ENCODE measurements around the gene BSDC1. TPM values are rescaled to one million over a fixed set of nuclear protein-coding genes. Genes with fewer than 3 reads are reported as not detected.
A peak's percentile ranks its signal among the peaks of the same experiment; 100 is the strongest.

The BSDC1 gene
- polyA plus RNA-seq, 1 donor from 2014 or later = 41.0 TPM

DNA sequence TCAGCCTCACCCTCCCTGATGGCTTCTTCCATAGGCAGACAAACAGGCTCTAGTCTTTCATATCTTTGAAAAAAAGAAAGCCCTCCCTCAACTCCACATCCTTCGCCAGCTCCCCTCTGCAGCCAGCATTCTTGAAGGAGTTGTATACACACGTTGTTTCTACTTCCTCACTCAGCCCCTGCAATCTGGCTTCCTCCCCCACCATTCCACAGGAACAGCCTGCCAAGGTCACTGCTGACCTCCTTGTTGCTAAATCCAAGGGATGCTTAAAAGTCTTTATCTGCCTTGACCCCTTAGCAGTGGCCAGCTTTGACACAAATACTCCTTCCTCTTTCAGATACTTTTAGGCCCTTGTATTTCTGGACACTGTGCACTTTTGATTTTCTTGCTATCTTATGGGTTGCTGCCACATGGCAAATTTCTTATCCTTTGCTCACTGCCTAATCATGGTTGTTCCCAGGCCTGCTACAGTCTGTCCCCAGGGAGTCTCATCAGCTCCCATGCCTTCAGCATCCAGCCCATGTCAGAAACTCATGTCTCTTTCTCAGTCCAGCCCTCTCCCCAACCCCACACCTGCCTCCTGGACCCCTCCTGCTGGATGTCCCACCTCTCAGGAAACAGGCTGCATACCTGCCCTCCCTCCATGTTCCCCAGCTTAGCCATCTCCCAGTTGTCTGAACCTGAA is 40.2 kb downstream of the BSDC1 start:
- no peaks in the 10 kb centered on the region for H3K27me3 Mint-ChIP-seq
- peaks cover 4% of the 10 kb centered on the region for H3K36me3 Mint-ChIP-seq
- peak overlapping the region in 2 of 3 donors; percentile 28 to 92 for H3K27ac Mint-ChIP-seq
- H3K4me3 Mint-ChIP-seq = peak overlapping the region; percentile 5 to 74 (median 58)
- H3K4me1 Mint-ChIP-seq = peaks cover 12 to 23% (median 14%) of the 10 kb centered on the region in 3 donors
- no peaks in the 10 kb centered on the region for H3K9me3 Mint-ChIP-seq

DNA sequence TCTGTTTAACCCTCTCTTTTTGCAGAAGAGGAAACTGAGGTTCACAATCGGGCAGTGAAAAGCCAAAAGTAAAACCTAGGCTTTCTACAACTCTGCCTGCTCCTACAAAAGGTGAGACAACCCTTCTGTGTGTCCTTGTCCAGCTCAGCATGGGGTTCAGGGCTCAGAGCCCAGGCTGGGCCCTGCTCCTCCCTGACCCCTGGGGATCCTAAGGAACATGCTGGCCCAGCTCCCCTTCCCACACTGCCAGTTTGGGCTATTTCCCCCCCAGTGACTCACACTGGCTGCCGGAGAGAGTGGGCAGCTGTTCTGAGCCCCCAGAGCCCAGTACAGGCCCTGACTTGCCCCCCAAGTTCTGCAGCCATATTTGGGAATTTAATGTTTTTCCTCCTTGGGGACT is 40.8 kb downstream of the BSDC1 start:
- Mint-ChIP-seq H3K9me3 (no peaks in the 10 kb centered on the region), H3K27me3 (no peaks in the 10 kb centered on the region), H3K27ac (peak overlapping the region in 2 of 3 donors; percentile 72 to 92), H3K36me3 (peaks cover 6% of the 10 kb centered on the region), H3K4me3 (peak overlapping the region in 2 of 4 donors; percentile 57 to 65), H3K4me1 (peaks cover 12 to 24% (median 14%) of the 10 kb centered on the region in 3 donors)

DNA sequence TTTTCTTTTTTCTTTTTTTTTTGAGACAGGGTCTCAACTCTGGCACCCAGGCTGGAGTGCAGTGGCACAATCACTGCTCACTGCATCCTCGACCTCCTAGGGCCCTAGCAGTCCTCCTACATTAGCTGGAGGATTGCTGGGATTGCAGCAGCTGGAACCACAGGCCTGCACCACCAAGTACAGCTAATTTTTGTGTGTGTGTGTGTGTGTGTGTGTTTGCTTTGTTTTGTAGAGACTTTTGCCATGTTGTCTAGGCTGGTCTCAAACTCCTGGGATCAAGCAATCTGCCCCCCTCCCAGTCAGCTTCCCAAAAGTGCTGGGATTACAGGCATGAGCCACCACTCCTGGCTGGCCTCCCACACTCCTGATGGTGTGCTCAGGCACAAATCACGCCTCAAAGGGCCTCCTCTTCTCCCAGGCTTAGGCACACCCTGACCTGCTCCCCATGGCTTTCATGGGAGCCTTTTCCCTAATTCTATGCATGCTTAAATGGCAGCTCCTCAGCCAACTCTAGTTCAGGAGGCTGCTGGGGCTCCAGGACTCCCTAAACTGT is 41.3 kb downstream of the BSDC1 start:
- Mint-ChIP-seq H3K36me3 (peaks cover 6% of the 10 kb centered on the region), H3K4me1 (peaks cover 12 to 24% (median 13%) of the 10 kb centered on the region in 3 donors), H3K9me3 (no peaks in the 10 kb centered on the region), H3K27ac (peak overlapping the region in 2 of 3 donors; percentile 72 to 92), H3K27me3 (no peaks in the 10 kb centered on the region), H3K4me3 (peak overlapping the region; percentile 52 to 85 (median 61))

DNA sequence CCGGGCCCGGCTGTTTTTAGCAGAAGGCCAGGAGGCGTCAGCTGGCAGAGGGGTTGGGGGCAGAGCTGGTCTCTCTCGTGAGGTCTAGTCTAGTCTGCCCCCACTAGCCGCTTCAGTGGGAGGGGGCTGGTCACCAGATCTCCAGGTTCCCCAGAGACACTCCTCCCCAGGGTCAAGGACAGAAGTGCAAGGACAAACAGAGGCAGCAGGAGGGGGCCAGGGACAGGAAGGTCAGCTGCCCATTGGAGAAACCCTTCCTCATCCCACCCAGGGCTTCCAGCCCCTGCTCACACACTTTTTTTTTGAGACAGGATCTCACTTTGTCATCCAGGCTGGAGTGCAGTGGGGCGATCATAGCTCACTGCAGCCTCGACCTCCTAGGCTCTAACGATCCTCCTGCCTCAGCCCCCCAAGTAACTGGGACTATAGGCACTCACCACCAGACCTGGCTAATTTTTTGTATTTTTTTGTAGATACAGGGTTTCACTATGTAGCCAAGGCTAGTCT is 41.9 kb downstream of the BSDC1 start:
- peak overlapping the region in 1 of 3 donors; percentile 92 for H3K27ac Mint-ChIP-seq
- peak overlapping the region; percentile 52 to 85 (median 70) for H3K4me3 Mint-ChIP-seq
- H3K27me3 Mint-ChIP-seq = no peaks in the 10 kb centered on the region
- H3K4me1 Mint-ChIP-seq = peaks cover 12 to 24% (median 13%) of the 10 kb centered on the region in 3 donors
- H3K36me3 Mint-ChIP-seq = peaks cover 6% of the 10 kb centered on the region
- H3K9me3 Mint-ChIP-seq = no peaks in the 10 kb centered on the region

DNA sequence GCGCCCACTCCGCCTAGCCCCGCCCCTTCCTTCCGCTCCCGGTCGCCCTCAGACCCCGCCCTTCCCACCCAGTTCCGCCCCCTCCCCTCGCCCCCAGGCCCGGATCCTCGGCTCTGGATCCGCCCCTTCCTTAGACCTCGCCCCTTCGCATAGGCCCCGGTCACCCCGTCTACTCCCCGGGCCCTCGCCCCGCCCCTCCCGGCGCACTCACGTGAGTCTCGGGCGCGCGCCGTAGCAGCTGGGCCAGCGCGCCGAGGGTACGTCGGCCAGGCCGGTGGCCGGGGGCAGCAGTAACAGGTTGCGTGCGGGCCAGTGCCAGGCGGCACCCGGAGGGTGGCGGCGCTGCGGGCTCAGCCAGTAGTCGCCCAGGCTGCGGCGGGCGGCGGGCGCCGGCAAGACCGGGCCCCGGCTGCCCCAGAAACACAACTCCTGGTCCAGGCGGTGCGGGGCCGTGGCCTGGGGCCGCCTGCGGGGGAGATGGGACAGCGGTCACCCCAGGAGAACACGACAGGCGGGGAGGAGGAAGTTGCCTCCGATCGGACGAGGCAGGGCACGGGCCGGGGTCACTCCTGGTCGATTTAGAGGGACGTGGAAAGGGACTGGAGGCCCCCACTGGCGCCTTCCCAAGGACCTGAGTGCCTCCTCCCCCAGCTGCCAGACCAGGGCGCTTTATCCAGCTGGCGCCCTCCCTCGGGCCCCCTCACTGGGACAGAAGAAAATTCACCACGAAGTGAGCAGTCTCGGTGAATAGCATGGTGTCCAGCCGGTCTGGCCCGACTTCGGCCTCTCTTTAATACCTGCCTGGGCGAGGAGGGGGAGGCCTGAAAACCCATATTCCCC is 42.6 kb downstream of the BSDC1 start:
- Mint-ChIP-seq H3K4me3 (peak overlapping the region; percentile 85 to 93 (median 86)), H3K27me3 (no peaks in the 10 kb centered on the region), H3K4me1 (peaks cover 12 to 26% (median 13%) of the 10 kb centered on the region in 3 donors)

DNA sequence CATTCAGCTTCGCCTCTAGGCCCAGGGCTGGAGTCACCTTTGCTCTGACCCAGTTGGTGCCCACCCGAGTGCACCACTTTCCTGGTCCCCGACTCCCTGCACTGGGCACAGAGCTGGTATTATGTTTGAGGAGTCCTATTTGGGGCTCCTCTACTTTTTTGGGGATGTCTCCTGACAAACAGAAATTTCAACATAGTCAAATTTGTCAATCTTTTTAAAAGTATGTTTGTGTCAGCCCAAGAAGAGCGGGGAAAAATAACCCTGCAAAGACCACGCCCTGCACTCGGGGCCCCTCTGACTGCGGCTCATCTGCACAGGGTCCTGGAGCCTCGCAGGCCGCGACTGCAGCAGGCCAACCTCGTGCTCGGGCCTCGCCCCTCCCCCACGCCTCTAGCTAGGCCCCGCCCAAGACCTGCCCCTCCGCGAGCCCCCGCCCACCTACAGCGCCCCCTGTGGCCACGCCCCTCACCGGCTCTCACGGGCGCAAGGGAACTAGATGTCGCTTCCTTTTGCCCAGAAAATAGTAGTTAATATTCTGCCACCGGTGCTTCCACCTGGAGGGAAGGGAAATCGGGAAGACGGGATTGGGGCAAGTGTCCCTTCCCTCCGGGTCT is 43.3 kb downstream of the BSDC1 start:
- Mint-ChIP-seq H3K4me3 (peak overlapping the region; percentile 85 to 93 (median 86)), H3K27me3 (no peaks in the 10 kb centered on the region), H3K9me3 (no peaks in the 10 kb centered on the region), H3K27ac (peak overlapping the region; percentile 90 to 94 (median 92)), H3K36me3 (peaks cover 6% of the 10 kb centered on the region), H3K4me1 (peaks cover 12 to 28% (median 15%) of the 10 kb centered on the region in 3 donors)

More for the DNA sequence above, 42.6 kb downstream of the BSDC1 start:
- H3K36me3 Mint-ChIP-seq = peaks cover 6% of the 10 kb centered on the region
- peak overlapping the region; percentile 90 to 94 (median 92) for H3K27ac Mint-ChIP-seq
- H3K9me3 Mint-ChIP-seq = no peaks in the 10 kb centered on the region

DNA sequence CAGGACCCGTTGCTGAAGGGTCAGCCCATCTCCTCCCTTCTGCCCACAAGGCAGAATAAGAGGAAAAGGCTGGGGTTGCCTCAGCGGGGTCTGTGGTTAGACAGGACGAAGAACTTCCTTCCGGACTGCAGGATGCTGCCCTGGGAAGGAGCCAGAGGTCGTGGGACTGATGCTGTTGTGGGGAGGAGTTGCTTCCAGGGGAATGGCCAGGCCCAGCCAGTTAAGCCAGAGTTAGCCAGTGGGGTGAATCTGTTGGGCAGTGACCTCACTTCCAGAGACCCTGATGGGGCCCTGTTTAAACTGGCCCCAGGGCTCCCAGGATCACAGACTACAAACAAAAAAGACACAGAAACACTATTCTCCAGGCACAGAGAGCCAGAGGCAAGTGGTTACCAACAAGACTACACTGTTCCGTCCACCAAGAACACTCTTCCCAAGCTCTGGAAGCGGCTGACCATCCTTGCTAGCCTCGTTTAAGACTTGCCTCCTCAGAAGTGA is 45.0 kb downstream of the BSDC1 start:
- Mint-ChIP-seq H3K36me3 (peaks cover 2% of the 10 kb centered on the region), H3K27ac (peak overlapping the region in 2 of 3 donors; percentile 48 to 59), H3K27me3 (no peaks in the 10 kb centered on the region), H3K4me1 (peaks cover 7 to 28% (median 16%) of the 10 kb centered on the region in 3 donors), H3K4me3 (peak overlapping the region in 3 of 4 donors; percentile 43 to 85 (median 74)), H3K9me3 (no peaks in the 10 kb centered on the region)

DNA sequence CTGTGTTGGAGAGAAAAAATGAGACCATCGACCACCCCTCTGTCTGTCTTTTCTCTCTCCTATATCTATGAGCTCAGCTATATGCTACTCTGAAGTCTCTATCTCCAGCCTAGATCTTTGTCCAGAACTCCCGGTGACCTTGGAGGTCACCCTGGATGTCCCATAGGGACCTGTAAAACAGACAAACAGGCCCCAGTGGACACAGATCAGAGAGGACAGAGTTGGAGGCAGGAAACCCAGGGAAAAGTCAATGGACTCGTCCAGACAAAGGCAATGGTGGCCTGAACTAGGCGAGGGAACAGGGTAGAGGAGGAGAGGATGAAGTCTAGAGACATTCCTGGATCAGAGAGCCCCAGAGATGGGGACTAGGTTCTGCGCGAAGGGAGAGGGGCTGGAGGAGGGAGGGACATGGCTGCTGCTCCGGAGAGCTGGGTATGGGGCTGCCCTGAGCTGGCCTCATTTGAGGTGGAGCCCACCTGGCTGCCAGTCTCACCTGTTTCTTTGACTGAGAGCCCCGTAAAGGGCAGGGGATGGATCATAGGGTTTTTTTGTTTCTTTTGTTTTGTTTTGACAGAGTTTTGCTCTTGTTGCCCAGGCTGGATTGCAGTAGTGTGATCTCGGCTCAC is 47.6 kb downstream of the BSDC1 start:
- H3K4me1 Mint-ChIP-seq = peaks cover 1 to 22% (median 20%) of the 10 kb centered on the region in 3 donors
- no peaks in the 10 kb centered on the region for H3K27me3 Mint-ChIP-seq
- H3K27ac Mint-ChIP-seq = peak overlapping the region in 1 of 3 donors; percentile 19
- H3K4me3 Mint-ChIP-seq = peak overlapping the region in 1 of 4 donors; percentile 54
- peaks cover 2% of the 10 kb centered on the region for H3K36me3 Mint-ChIP-seq
- no peaks in the 10 kb centered on the region for H3K9me3 Mint-ChIP-seq

DNA sequence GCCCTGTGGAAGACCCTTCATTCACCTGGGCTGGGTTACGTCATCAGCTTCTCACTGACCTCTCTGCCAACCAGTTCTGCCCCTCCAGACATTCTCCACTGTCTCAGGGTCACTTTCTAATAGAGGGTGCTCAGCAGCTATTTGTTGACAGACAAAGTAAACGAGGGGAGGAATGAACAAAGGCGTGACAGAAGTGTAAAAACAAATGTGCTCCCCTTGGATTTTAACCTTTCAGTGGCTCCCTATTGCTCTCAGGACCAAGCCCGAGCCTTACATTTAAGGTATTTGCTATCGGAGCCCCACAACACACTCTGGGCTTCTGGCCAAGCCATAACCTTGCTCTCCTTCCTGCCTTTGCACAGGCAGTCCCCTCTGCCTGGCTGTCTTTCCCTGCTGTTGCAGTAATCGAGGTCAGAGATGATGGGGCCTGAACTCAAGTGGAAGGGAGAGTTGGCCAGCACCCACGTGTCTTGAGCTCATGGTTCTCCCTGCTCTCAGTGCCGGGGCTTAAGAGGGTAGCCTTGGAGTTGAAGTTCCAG is 48.9 kb downstream of the BSDC1 start:
- Mint-ChIP-seq H3K4me3 (peak overlapping the region in 1 of 4 donors; percentile 60), H3K4me1 (peaks cover 0 to 16% (median 14%) of the 10 kb centered on the region in 3 donors), H3K27me3 (no peaks in the 10 kb centered on the region), H3K36me3 (peaks cover 2% of the 10 kb centered on the region), H3K9me3 (no peaks in the 10 kb centered on the region), H3K27ac (peak overlapping the region in 2 of 3 donors; percentile 31 to 40)

DNA sequence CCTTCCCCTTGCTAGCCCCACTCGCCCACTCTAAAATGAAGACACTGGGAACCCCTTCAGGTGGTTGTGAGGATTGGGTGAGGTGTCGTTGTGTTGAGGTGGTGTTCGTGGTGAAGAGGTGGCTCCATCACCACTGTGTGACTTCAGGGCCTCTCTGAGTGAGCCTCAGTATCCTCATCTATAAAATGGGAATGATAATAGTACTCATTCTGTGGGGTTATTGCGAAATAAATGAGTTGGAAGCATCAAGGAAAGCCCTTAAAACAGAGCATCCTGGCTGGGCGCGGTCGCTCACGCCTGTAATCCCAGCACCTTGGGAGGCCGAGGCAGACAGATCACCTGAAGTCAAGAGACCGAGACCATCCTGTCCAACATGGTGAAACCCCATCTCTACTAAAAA is 51.5 kb downstream of the BSDC1 start:
- no peaks in the 10 kb centered on the region for H3K9me3 Mint-ChIP-seq
- peak overlapping the region in 1 of 4 donors; percentile 17 for H3K4me3 Mint-ChIP-seq
- H3K27ac Mint-ChIP-seq = no peak overlapping the region
- peaks cover 1% of the 10 kb centered on the region for H3K27me3 Mint-ChIP-seq
- H3K4me1 Mint-ChIP-seq = peaks cover 15 to 30% (median 19%) of the 10 kb centered on the region in 3 donors
- no peaks in the 10 kb centered on the region for H3K36me3 Mint-ChIP-seq

DNA sequence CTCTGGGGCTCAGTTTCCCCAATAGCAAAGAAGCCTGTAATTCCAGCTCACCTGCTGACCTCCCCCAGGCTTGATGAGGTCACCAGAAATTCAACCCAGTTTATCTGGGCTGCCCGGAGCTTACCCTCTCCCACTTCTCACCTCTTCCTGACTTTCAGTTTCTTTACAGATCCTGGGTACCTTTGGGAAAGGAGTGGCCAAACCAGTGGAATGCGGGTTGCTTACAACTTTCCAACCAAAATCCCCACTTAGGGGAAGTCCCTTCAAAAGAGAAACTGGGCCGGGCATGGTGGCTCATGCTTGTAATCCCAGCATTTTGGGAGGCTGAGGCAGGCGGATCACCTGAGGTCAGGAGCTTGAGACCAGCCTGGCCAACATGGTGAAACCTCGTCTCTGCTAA is 52.3 kb downstream of the BSDC1 start:
- H3K27me3 Mint-ChIP-seq = peaks cover 1% of the 10 kb centered on the region
- no peaks in the 10 kb centered on the region for H3K36me3 Mint-ChIP-seq
- H3K27ac Mint-ChIP-seq = no peak overlapping the region
- H3K4me3 Mint-ChIP-seq = no peak overlapping the region
- peaks cover 21 to 32% (median 23%) of the 10 kb centered on the region in 3 donors for H3K4me1 Mint-ChIP-seq
- no peaks in the 10 kb centered on the region for H3K9me3 Mint-ChIP-seq

DNA sequence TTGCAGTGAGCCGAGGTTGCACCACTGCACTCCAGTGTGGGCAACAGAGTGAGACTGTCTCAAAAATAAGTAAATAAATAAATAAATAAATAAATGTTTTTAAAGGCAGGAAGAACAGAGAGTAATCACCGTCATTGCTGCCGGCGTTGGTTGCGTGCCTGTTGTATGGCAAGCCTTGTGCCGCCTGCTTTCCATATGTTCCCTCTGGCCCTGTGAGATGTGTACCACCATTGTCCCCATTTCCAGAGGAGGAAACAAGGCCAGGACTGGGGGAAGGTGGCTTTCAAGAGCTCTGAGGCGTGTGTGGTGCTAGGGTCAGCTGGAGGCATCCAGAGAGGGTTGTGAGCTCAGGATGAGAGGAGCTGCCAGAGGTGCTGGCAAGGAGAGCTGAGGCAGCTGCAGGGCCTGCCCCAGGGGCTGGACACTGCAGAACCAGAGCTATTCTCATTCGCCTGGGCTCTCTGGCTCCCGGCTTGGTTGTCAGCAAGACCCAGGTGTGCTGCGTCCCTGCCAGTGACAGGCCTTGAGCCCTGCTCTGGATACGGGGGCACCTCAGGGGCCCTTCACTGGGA is 53.0 kb downstream of the BSDC1 start:
- Mint-ChIP-seq H3K27me3 (peaks cover 1% of the 10 kb centered on the region), H3K4me3 (no peak overlapping the region), H3K9me3 (no peaks in the 10 kb centered on the region), H3K4me1 (peaks cover 23 to 33% (median 24%) of the 10 kb centered on the region in 3 donors), H3K27ac (no peak overlapping the region), H3K36me3 (no peaks in the 10 kb centered on the region)

DNA sequence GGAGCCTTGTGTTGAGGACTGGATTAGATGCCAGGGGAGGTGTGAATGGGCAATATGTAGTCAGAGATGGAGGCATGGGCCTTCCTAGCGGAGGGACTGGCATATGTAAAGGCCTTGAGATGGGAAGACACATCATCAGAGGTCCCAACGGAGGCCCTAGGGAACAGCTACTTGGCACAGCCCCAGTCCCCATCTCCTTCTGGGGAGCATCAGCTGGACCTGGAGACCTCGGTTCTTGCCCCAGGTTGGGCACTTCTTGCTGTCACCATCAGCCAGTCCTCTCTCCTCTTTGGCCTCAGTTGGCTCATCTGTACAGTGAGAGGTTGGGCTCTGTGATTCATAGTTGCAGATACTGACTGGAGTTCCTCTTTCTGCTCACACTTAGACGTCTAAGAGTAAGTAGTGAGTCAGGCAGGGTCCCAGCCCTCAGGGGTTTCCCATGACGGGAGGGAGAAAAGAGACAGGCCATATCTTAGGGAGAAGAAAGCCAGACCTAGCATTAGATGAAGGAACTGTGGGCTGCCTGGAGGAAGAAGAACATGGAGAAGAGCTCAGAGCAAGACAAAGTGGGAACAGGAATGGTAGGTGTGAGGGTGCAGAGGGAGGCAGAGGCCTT is 54.8 kb downstream of the BSDC1 start:
- Mint-ChIP-seq H3K4me3 (peak overlapping the region in 3 of 4 donors; percentile 8 to 49 (median 43)), H3K27ac (peak overlapping the region in 2 of 3 donors; percentile 7 to 39), H3K4me1 (peaks cover 23 to 36% (median 29%) of the 10 kb centered on the region in 3 donors), H3K36me3 (no peaks in the 10 kb centered on the region), H3K9me3 (no peaks in the 10 kb centered on the region), H3K27me3 (peaks cover 1% of the 10 kb centered on the region)

Data from IgD-negative memory B cell (primary cell).